ENCODE results near the gene AFG1L.

GRCh38 chr6:108291091-108291490, 3.8 kb upstream of the AFG1L start:
- no peak for TF ChIP-seq TAF1 (IDR thresholded peaks at IDR 0.05; ENCODE audit: low read depth, low read length)
- TF ChIP-seq POLR2AphosphoS5 (IDR thresholded peaks at IDR 0.05; ENCODE audit: low read depth, low read length): no peak
- TF ChIP-seq POLR2A (IDR thresholded peaks at IDR 0.05; ENCODE audit: low read depth, low read length): no peak

Data from GM12891 (cell line).